ENCODE results near the gene CHRDL2. TPM values are rescaled to one million over a fixed set of nuclear protein-coding genes. Genes with fewer than 3 reads are reported as not detected.

The CHRDL2 gene
- total RNA-seq, 1 experiment from 2014 or later, result not detected

DNA sequence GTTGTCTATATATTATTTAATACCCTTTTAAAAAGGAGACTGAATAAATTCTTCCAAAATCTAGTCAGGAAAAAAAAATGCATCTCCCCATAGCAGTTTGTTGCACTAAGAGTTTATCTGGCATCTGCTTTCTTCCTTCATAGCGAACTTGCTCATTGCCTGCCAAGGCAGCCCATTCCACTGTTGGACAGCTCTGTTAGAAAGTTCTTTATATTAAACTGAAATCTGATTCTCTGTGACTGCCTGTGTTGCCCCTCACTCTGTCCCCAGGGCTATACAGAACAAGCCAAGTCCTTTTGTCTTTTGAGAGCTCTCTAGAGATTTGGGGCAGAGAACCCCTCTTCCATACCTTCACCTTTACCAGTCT, 3.3 kb upstream of the CHRDL2 start:
- no TSS peak for BruUV-seq (replicated peaks)
- H3K79me2 ChIP-seq (ENCODE audit: insufficient read depth, low read length), result no peaks in the 10 kb centered on the region
- H3K36me3 ChIP-seq (ENCODE audit: control insufficient read depth in 1 of 2, insufficient read depth in 2 of 2, low read length in 2 of 2), result no peaks in the 10 kb centered on the region
- H3K27me3 ChIP-seq (ENCODE audit: insufficient read depth, low read length), result no peaks in the 10 kb centered on the region; the same call in none of the 2 replicates
- H3K4me2 ChIP-seq (ENCODE audit: low read length), result no peak overlapping the region
- TF ChIP-seq POLR2AphosphoS5 (IDR thresholded peaks at IDR 0.05; ENCODE audit: low read depth, low read length) (no peak), SRF (IDR thresholded peaks at IDR 0.05; ENCODE audit: low read depth) (no peak), RAD21 (IDR thresholded peaks at IDR 0.05; ENCODE audit: low read depth) (no peak), SP1 (IDR thresholded peaks at IDR 0.05; ENCODE audit: low read depth) (no peak), CBX3 (IDR thresholded peaks at IDR 0.05; ENCODE audit: low read depth) (no peak), FOSL1 (IDR thresholded peaks at IDR 0.05; ENCODE audit: low read depth) (no peak), TCF7L2 (IDR thresholded peaks at IDR 0.05; ENCODE audit: borderline replicate concordance, extremely low read depth, insufficient read depth, insufficient read length) (no peak), POLR2A (IDR thresholded peaks at IDR 0.05; ENCODE audit: borderline replicate concordance, extremely low read depth, insufficient read depth, insufficient read length) (no peak), ZNF274 (IDR thresholded peaks at IDR 0.05; ENCODE audit: low read depth, low read length) (no peak), EZH2phosphoT487 (IDR thresholded peaks at IDR 0.05; ENCODE audit: borderline replicate concordance) (no peak), EGR1 (IDR thresholded peaks at IDR 0.05; ENCODE audit: low read depth) (no peak), JUND (IDR thresholded peaks at IDR 0.05) (no peak), ZFX (IDR thresholded peaks at IDR 0.05) (no peak), YY1 (IDR thresholded peaks at IDR 0.05; ENCODE audit: extremely low read depth, insufficient replicate concordance, low read depth, low read length) (no peak), ELF1 (IDR thresholded peaks at IDR 0.05; ENCODE audit: borderline replicate concordance, low read depth) (no peak), EZH2 (IDR thresholded peaks at IDR 0.05) (no peak)
- TF ChIP-seq, protein P1, sequence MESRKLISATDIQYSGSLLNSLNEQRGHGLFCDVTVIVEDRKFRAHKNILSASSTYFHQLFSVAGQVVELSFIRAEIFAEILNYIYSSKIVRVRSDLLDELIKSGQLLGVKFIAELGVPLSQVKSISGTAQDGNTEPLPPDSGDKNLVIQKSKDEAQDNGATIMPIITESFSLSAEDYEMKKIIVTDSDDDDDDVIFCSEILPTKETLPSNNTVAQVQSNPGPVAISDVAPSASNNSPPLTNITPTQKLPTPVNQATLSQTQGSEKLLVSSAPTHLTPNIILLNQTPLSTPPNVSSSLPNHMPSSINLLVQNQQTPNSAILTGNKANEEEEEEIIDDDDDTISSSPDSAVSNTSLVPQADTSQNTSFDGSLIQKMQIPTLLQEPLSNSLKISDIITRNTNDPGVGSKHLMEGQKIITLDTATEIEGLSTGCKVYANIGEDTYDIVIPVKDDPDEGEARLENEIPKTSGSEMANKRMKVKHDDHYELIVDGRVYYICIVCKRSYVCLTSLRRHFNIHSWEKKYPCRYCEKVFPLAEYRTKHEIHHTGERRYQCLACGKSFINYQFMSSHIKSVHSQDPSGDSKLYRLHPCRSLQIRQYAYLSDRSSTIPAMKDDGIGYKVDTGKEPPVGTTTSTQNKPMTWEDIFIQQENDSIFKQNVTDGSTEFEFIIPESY (IDR thresholded peaks at IDR 0.05; ENCODE audit: extremely low read depth, insufficient replicate concordance, low read length), result no peak
- TF ChIP-seq, protein P2, sequence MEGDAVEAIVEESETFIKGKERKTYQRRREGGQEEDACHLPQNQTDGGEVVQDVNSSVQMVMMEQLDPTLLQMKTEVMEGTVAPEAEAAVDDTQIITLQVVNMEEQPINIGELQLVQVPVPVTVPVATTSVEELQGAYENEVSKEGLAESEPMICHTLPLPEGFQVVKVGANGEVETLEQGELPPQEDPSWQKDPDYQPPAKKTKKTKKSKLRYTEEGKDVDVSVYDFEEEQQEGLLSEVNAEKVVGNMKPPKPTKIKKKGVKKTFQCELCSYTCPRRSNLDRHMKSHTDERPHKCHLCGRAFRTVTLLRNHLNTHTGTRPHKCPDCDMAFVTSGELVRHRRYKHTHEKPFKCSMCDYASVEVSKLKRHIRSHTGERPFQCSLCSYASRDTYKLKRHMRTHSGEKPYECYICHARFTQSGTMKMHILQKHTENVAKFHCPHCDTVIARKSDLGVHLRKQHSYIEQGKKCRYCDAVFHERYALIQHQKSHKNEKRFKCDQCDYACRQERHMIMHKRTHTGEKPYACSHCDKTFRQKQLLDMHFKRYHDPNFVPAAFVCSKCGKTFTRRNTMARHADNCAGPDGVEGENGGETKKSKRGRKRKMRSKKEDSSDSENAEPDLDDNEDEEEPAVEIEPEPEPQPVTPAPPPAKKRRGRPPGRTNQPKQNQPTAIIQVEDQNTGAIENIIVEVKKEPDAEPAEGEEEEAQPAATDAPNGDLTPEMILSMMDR (IDR thresholded peaks at IDR 0.05 in 2 of 3, conservative IDR thresholded peaks at IDR 0.05 in 1 of 3; ENCODE audit: borderline replicate concordance in 1 of 3, insufficient read depth in 1 of 3, low read depth in 2 of 3, low read length in 2 of 3), result no peak
- TF ChIP-seq, protein P3, sequence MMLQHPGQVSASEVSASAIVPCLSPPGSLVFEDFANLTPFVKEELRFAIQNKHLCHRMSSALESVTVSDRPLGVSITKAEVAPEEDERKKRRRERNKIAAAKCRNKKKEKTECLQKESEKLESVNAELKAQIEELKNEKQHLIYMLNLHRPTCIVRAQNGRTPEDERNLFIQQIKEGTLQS (IDR thresholded peaks at IDR 0.05), result no peak
- ATAC-seq (no peak), DNase-seq (ENCODE audit: low read depth, low spot score) (no peak)
- H3K9me2 ChIP-seq (ENCODE audit: insufficient read depth), result no peaks in the 10 kb centered on the region
- H3K9ac ChIP-seq (ENCODE audit: low read length), result no peak overlapping the region
- H4K20me1 ChIP-seq (ENCODE audit: insufficient read depth), result no peaks in the 10 kb centered on the region
- POLR2A ChIA-PET, result no interaction called here
- H3K9me3 ChIP-seq (ENCODE audit: control insufficient read depth in 1 of 2, insufficient read depth in 1 of 2, low read depth in 1 of 2, low read length in 2 of 2), result no peaks in the 10 kb centered on the region
- no peaks in the 10 kb centered on the region for H3K4me1 ChIP-seq (ENCODE audit: control insufficient read depth in 1 of 2, insufficient read depth in 2 of 2, low read length in 2 of 2)
- H3K27ac ChIP-seq (ENCODE audit: low read depth, low read length), result no peak overlapping the region
- CTCF ChIA-PET, result interaction anchor here (1.1 kb wide), 1 partner anchor 9 kb away, joined by 4 read pairs; no protein-coding TSS in a partner anchor
- intact Hi-C loops (cut with micrococcal nuclease), result no loop called here
- RAD21 ChIA-PET (ENCODE audit: low non-redundant PET in 1 of 2, low total read pairs in 2 of 2, uncharacterized antibody in 2 of 2, unreplicated experiment in 2 of 2), result no interaction called here
- no peak overlapping the region for H3K4me3 ChIP-seq (replicated peaks in 1 of 2; ENCODE audit: low read depth in 1 of 2, low read length in 2 of 2)
- no peak overlapping the region for H2AFZ ChIP-seq (ENCODE audit: low read depth, low read length, poor library complexity, severe bottlenecking)

Measured in HCT116 (cell line).